ENCODE data around the gene DDX56. TPM values are rescaled to one million over a fixed set of nuclear protein-coding genes. Genes with fewer than 3 reads are reported as not detected.

DDX56 gene
- total and polyA plus RNA-seq, 2 donors (not counting 1 experiment from before 2014, with no cell fraction given), result 36.0 to 44.4 TPM

DNA sequence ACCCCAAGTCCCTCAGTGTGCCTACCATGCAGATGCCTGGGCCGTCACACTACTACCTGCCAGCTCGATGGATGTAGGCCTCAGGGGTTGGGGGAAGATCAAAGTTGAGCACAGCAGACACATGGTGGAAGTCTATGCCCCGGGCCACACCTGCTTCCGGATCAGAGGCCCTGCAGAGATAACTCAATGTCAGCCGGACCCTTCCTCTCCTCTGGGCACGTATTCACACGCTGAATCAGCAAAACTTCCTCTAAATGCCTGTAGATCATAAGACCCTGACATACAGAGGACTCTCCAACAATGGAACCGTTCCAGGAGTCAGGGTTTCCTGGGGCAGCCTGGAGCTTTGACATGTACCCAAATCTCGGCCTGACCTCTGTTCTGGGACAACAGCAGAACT, 3.7 kb downstream of the DDX56 start:
- H3K27ac ChIP-seq (ENCODE audit: insufficient read depth, low read length), result no peak overlapping the region
- peaks cover 8% of the 10 kb centered on the region for H3K4me1 ChIP-seq (ENCODE audit: control insufficient read depth, extremely low read depth, insufficient read depth, low read length)
- peaks cover 52% of the 10 kb centered on the region for H3K36me3 ChIP-seq (ENCODE audit: control insufficient read depth, insufficient read depth, low read length)
- H3K9me3 ChIP-seq (ENCODE audit: control insufficient read depth, insufficient read depth, low read depth, low read length), result no peaks in the 10 kb centered on the region
- H3K4me3 ChIP-seq (replicated peaks in 1 of 4; ENCODE audit: control extremely low read depth in 1 of 4, insufficient read depth in 1 of 4, low read depth in 3 of 4, low read length in 4 of 4), result no peak overlapping the region
- H2AFZ ChIP-seq (ENCODE audit: low read length), result no peak overlapping the region
- H3K27me3 ChIP-seq (ENCODE audit: control insufficient read depth, insufficient read depth, low read length), result no peaks in the 10 kb centered on the region
- no peak for DNase-seq (ENCODE audit: low read depth in 2 of 2)
- no peaks in the 10 kb centered on the region for H4K20me1 ChIP-seq (ENCODE audit: control insufficient read depth, extremely low read depth, insufficient read depth, low read length)
- TF ChIP-seq EZH2 (IDR thresholded peaks at IDR 0.05; ENCODE audit: low read length, missing control alignments), result no peak
- TF ChIP-seq, protein P1, sequence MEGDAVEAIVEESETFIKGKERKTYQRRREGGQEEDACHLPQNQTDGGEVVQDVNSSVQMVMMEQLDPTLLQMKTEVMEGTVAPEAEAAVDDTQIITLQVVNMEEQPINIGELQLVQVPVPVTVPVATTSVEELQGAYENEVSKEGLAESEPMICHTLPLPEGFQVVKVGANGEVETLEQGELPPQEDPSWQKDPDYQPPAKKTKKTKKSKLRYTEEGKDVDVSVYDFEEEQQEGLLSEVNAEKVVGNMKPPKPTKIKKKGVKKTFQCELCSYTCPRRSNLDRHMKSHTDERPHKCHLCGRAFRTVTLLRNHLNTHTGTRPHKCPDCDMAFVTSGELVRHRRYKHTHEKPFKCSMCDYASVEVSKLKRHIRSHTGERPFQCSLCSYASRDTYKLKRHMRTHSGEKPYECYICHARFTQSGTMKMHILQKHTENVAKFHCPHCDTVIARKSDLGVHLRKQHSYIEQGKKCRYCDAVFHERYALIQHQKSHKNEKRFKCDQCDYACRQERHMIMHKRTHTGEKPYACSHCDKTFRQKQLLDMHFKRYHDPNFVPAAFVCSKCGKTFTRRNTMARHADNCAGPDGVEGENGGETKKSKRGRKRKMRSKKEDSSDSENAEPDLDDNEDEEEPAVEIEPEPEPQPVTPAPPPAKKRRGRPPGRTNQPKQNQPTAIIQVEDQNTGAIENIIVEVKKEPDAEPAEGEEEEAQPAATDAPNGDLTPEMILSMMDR (conservative IDR thresholded peaks at IDR 0.05 in 1 of 2, IDR thresholded peaks at IDR 0.05 in 1 of 2; ENCODE audit: low read depth in 1 of 2, low read length in 2 of 2), result no peak
- H3K4me2 ChIP-seq (ENCODE audit: extremely low read depth, insufficient read depth, low read length), result no peak overlapping the region
- H3K9ac ChIP-seq (ENCODE audit: insufficient read depth, low read length), result no peak overlapping the region
- peaks cover 29% of the 10 kb centered on the region for H3K79me2 ChIP-seq (ENCODE audit: control insufficient read depth, insufficient read depth, low read length)

DNA sequence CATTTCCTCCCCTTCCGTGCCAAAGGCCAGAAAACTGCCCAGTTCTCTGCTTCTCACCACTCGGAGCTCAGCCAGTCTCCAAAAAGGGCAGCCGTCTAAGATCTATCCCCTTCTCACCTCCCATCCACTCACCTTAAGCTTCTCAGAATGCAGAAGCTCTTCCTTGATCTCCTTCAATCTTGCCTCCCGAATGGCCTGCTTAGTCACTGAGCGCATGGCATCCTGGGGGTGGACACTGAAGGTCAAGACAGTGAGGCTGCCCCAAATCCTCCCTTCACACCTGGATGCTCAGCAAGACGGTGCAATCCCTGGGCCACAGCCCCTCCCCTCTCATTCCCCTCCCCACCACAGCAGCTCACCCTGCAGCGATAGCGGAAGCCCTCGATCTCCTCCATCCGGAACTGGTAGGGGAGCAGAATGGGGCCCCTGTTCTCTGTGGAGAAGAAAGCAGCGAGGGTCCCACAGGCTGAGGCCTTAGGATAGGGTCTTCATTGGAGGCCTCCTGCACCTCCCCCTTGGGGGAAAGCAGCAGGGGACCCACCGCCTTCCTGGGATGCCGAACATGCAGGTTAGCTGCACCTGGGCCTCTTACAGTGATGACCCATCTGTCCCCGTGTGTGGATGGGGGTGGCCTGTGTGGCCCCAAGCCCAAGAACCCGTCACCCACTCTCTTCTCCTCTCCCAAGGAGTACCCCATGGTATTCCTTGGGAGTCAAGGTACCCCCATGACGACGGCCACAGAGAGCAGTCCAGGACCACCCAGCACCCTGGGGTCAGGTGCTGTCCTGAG, 4.7 kb downstream of the DDX56 start:
- Histone ChIP-seq H3K36me3 (ENCODE audit: control insufficient read depth, insufficient read depth, low read length) (peaks cover 54% of the 10 kb centered on the region), H3K79me2 (ENCODE audit: control insufficient read depth, insufficient read depth, low read length) (peaks cover 21% of the 10 kb centered on the region), H3K9me3 (ENCODE audit: control insufficient read depth, insufficient read depth, low read depth, low read length) (no peaks in the 10 kb centered on the region), H3K4me2 (ENCODE audit: extremely low read depth, insufficient read depth, low read length) (no peak overlapping the region), H4K20me1 (ENCODE audit: control insufficient read depth, extremely low read depth, insufficient read depth, low read length) (no peaks in the 10 kb centered on the region), H3K4me1 (ENCODE audit: control insufficient read depth, extremely low read depth, insufficient read depth, low read length) (peaks cover 6% of the 10 kb centered on the region), H3K27me3 (ENCODE audit: control insufficient read depth, insufficient read depth, low read length) (no peaks in the 10 kb centered on the region), H3K27ac (ENCODE audit: insufficient read depth, low read length) (no peak overlapping the region), H3K4me3 (replicated peaks in 1 of 4; ENCODE audit: control extremely low read depth in 1 of 4, insufficient read depth in 1 of 4, low read depth in 3 of 4, low read length in 4 of 4) (no peak overlapping the region), H2AFZ (ENCODE audit: low read length) (no peak overlapping the region), H3K9ac (ENCODE audit: insufficient read depth, low read length) (no peak overlapping the region)
- no peak for DNase-seq (ENCODE audit: low read depth in 2 of 2)
- TF ChIP-seq EZH2 (IDR thresholded peaks at IDR 0.05; ENCODE audit: low read length, missing control alignments), result no peak
- TF ChIP-seq, protein P1 (conservative IDR thresholded peaks at IDR 0.05 in 1 of 2, IDR thresholded peaks at IDR 0.05 in 1 of 2; ENCODE audit: low read depth in 1 of 2, low read length in 2 of 2), result no peak

DNA sequence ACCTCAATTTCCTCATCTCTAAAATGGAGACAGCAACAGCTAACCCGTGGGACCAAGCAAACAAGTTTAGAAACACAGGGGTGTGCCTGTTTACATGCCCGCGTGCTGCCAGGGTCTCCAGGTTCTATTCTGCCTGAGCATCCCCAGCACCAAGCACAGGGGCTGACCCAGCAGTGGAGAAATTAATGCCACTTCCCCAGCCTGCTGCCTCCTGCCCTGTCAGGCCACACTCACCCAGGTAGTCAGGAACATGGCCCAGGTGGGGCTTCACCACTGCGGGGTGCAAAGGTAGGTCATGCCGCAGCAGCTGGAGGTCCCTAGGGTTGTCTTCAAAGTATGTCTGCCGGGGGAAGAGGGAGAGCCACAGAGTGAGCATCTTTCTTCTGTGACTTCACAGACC, 5.8 kb downstream of the DDX56 start:
- no peak overlapping the region for H3K4me2 ChIP-seq (ENCODE audit: extremely low read depth, insufficient read depth, low read length)
- H3K9ac ChIP-seq (ENCODE audit: insufficient read depth, low read length), result no peak overlapping the region
- peaks cover 57% of the 10 kb centered on the region for H3K36me3 ChIP-seq (ENCODE audit: control insufficient read depth, insufficient read depth, low read length)
- no peak overlapping the region for H2AFZ ChIP-seq (ENCODE audit: low read length)
- H3K9me3 ChIP-seq (ENCODE audit: control insufficient read depth, insufficient read depth, low read depth, low read length), result no peaks in the 10 kb centered on the region
- peaks cover 4% of the 10 kb centered on the region for H3K4me1 ChIP-seq (ENCODE audit: control insufficient read depth, extremely low read depth, insufficient read depth, low read length)
- H4K20me1 ChIP-seq (ENCODE audit: control insufficient read depth, extremely low read depth, insufficient read depth, low read length), result no peaks in the 10 kb centered on the region
- peaks cover 13% of the 10 kb centered on the region for H3K79me2 ChIP-seq (ENCODE audit: control insufficient read depth, insufficient read depth, low read length)
- no peak for DNase-seq (ENCODE audit: low read depth in 2 of 2)
- H3K27me3 ChIP-seq (ENCODE audit: control insufficient read depth, insufficient read depth, low read length), result no peaks in the 10 kb centered on the region
- H3K4me3 ChIP-seq (replicated peaks in 1 of 4; ENCODE audit: control extremely low read depth in 1 of 4, insufficient read depth in 1 of 4, low read depth in 3 of 4, low read length in 4 of 4), result no peak overlapping the region
- no peak for TF ChIP-seq EZH2 (IDR thresholded peaks at IDR 0.05; ENCODE audit: low read length, missing control alignments)
- TF ChIP-seq, protein P1 (conservative IDR thresholded peaks at IDR 0.05 in 1 of 2, IDR thresholded peaks at IDR 0.05 in 1 of 2; ENCODE audit: low read depth in 1 of 2, low read length in 2 of 2), result no peak
- no peak overlapping the region for H3K27ac ChIP-seq (ENCODE audit: insufficient read depth, low read length)

All from fibroblast of lung (primary cell).